Measurements from ENCODE around the gene CELSR3.

DNA sequence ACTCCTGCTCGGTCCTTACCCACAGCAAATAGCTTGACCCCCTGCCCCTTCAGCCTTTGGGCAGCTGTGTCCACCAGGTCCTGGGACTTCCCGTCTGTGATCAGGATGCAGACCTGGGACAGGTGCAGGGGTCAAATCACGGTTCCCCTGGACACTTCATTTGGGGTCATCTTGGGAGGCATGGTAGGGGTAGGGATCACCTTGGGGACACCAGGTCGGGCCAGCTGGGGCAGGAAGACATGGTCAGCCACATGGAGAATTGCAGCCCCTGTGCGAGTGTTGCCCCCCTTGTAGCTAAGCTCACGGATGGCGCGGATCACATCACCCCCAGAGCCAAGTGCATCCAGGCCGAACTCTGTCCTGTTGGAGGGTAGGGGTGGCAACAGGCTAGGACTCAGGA, 69.3 kb downstream of the CELSR3 start:
- TF ChIP-seq CTCF (IDR thresholded peaks at IDR 0.05) = no peak
- TF ChIP-seq SIN3A (IDR thresholded peaks at IDR 0.05; ENCODE audit: borderline replicate concordance, insufficient read depth, low read depth, low read length) = no peak
- TF ChIP-seq REST (IDR thresholded peaks at IDR 0.05; ENCODE audit: insufficient read depth in 1 of 2, low read depth in 2 of 2, low read length in 1 of 2) = no peak
